Astrocyte of the cerebellum (primary cell): ENCODE measurements around the gene PDILT.

Source experiments
- DNase-seq: peaks from one replicate; pipeline ENCODE4 v3.0.0-alpha.2; 2011; ENCODE audit warnings: low read depth
- H3K4me3 ChIP-seq: 2 replicates; pipeline ENCODE4 v1.5.1; 2011; ENCODE audit warnings: mild to moderate bottlenecking, low read depth, low read length, moderate library complexity
- CTCF ChIP-seq: IDR thresholded peaks from 2 replicates; pipeline ENCODE4 v1.5.1; 2012; ENCODE audit warnings: low read length, low read depth, moderate library complexity, mild to moderate bottlenecking; ENCODE audit errors: missing control alignments
- in situ Hi-C: cut with HindIII; loops from 2 replicates; pipeline ENCODE4 v1.10.0; 2017; ENCODE audit warnings: low sequenced_read_pairs

The PDILT gene

DNA sequence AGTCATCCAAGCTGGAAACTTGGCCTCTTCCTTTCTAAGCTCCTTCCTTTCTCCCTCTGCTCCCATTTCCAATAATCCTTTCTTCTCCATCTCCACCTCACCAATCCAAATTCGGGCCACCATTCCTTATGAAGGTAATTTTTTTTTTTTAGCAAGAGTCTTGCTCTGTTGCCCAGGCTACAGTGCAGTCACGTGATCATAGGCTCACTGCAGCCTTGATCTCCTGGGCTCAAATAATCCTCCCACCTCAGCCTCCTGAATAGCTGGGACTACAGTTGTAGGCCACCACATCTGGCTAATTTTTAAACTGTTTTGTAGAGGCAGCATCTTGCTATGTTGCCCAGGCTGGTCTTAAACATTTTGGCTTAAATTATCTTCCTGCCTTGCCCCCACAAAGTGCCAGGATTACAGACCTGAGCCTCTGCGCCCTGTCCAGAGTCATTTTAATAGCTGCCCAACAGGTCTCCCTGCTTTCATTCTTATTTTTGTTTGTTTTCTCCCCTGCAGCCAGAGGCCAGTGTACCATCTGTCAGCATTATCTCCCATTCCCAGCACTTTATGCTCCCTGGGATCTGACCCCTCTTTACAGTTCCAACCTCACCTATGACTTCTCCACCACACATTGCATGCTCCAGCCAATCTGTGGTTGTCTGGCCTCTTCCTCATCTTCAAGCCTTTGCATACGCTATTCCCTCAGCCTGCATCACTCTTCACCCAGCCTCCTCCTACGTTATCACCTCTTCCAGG is 75.0 kb downstream of the PDILT start:
- H3K4me3 ChIP-seq = no peak overlapping the region
- DNase-seq = no peak
- no peak for TF ChIP-seq CTCF
- in situ Hi-C loops = no loop called here

DNA sequence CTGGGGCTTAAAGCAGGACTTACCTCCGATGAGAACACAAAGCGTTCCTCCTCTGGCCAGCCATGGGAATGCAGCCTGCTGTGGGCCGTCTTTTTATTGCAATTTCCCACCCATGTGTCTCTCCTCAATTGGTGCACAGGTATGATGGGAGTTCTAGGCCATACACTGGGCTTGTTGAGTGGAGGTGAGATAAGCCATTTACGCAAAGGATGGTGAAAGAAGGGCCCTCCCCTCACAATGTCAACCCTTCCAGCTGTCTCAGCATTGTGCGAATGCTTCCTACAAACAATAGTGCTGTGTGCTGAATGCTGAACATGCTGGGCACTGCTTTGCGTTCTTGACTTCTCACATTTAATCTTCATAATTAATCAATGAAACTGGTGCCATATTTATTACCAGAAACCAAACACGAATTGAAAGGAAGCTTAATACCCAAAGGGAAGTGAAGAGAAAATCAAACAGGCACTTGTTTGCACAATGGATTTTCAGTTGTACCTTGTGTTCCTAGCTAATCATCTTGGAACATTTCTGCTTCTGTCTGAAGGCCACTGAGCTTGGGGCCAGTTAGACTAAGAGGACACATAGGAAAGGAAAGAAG is 77.0 kb downstream of the PDILT start, which contains the start of gene GP2:
GP2 (minus strand) TSS at position 70 of the 598 bp plus-strand sequence. CDS start 1,082 bp downstream, outside the sequence.
- in situ Hi-C loops = no loop called here
- no peak within 1 kb of the TSS for H3K4me3 ChIP-seq
- DNase-seq = no peak
- TF ChIP-seq CTCF = no peak

- no peak for DNase-seq
- TF ChIP-seq CTCF = no peak
- in situ Hi-C loops = no loop called here
- H3K4me3 ChIP-seq = no peak overlapping the region
Observed at GRCh38 chr16:20326321-20326720, 78.2 kb downstream of the PDILT start.

- no peak for TF ChIP-seq CTCF
- DNase-seq = no peak
- no peak overlapping the region for H3K4me3 ChIP-seq
- in situ Hi-C loops = no loop called here
Observed at GRCh38 chr16:20325005-20325404, 79.5 kb downstream of the PDILT start.

DNA sequence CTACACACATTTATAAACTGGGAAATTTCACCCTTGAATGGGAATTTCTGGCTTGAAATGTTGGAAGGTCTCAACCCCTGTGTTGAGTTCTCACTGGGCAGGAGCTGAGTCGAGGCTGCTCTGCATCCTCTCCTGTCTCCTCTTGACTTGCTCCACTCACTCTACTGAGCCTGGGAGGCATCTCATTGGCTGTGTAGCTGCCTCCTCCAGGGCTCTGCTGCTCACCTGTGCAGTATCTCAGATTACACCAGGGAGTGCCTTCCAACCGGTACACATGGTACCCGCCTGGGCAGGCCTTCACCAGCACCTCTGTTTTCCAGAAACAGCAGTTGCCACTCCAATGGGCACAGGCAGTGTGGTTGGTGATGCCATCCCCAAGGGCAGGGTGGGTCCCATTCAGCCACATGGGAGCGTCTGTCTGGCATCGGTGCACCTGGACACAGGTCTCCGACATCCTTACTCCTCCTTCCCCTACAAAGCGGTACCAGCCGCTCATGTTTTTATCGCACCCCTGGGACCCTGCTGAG is 80.9 kb downstream of the PDILT start:
- TF ChIP-seq CTCF = no peak
- no peak for DNase-seq
- no peak overlapping the region for H3K4me3 ChIP-seq
- in situ Hi-C loops = no loop called here

DNA sequence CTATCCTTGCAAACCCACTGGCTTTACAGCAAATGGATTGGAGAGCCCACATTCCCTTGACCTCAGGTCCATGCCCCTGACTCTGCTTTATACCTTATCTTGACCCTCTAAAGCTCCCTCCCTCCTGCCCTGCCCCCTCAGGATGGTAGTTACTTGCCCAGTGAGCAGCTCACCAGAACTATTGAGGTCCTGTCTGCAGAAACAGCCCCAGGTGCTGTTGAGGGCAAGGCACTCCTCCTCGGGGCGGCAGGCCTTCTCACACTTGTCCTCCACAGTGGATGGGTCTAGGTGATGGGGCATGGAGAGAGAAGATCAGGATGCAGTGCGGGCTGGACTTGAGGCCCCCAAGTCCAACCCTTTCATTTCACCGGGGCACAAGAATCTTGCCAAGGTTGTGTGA is 81.8 kb downstream of the PDILT start:
- TF ChIP-seq CTCF = no peak
- DNase-seq = no peak
- in situ Hi-C loops = no loop called here
- no peak overlapping the region for H3K4me3 ChIP-seq
